HL-60/S4 treated with retinoic acid at 250 ng/mL for 4 days and 3 days (cell line): ENCODE measurements around the gene SLC25A45.

Experiments used
- in situ Hi-C: fragments of 300-500 bp; cut with MboI; formaldehyde crosslinking; loops from 2 replicates; pipeline ENCODE4 v1.7.0; 2022; ENCODE audit warnings: low sequenced_read_pairs

SLC25A45 gene, protein sequence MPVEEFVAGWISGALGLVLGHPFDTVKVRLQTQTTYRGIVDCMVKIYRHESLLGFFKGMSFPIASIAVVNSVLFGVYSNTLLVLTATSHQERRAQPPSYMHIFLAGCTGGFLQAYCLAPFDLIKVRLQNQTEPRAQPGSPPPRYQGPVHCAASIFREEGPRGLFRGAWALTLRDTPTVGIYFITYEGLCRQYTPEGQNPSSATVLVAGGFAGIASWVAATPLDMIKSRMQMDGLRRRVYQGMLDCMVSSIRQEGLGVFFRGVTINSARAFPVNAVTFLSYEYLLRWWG

DNA sequence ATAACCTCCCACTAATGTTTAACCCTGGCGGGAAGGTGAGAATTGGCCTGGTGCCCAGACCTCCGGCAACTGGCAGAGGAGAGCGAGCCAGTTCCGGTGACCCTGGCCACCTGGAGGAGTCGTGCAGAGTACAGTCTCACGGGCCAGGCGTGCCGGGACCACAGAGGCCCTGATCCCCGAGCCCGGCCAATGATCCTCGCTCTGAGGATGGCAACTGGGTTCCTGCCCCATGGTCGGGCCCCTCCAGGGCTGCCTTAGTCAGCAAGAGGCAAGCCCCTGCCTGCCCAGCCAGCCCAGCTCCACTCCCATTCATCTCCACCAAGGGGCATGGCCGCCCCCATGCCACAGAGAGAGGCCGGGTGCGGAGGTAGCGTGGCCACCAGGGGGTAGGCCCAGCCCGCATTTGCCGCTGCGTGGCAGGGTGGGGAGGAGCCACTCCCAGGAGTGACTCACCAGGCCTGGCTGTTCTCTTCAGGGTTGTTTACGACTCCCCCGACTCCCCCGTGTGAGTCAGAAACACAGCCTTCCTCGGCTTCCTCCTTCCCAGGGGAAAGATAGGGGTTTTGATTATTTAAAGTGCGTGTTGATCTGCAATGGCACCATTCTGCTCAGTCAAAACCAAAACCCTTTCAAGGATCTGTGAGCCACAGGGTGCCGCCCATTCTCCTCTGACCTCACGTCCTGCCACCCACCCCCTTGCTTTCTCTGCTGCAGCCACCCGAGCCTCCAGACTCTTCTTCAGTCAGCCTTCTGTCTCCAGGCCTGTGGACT lies at the start of gene SLC25A45:
Gene SLC25A45 (minus strand): TSS at position 614 of the 771 bp plus-strand sequence. CDS start 695 bp downstream, outside the sequence.
- in situ Hi-C loops = no loop called here

DNA sequence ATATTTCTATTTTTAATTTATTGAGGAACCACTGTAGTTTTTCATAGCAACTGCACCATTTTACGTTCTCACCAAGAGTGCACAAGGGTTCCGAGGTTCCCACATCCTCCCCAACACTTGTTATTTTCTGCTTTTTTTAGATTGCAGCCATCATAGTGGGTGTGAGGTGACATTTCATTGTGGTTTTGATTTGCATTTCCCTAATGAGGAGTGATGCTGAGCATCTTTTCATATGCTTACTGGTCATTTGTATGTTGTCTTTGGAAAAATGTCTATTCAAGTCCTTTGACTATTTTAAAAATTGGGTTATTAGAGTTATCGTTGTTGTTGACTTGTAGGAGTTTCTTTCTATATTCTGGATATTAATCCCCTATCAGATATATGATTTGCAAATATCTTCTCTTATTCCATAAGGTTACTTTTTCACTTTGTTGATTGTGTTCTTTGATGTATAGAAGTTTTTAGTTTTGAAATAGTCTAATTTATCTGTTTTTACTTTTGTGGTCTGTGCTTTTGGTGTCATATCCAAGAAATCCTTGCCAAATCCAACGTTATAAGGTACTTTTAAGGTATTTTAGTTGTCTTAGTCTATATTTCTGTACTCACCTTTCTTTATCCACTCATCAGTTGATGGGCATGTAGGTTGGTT lies 49.1 kb upstream of the SLC25A45 start:
- in situ Hi-C loops = no loop called here

DNA sequence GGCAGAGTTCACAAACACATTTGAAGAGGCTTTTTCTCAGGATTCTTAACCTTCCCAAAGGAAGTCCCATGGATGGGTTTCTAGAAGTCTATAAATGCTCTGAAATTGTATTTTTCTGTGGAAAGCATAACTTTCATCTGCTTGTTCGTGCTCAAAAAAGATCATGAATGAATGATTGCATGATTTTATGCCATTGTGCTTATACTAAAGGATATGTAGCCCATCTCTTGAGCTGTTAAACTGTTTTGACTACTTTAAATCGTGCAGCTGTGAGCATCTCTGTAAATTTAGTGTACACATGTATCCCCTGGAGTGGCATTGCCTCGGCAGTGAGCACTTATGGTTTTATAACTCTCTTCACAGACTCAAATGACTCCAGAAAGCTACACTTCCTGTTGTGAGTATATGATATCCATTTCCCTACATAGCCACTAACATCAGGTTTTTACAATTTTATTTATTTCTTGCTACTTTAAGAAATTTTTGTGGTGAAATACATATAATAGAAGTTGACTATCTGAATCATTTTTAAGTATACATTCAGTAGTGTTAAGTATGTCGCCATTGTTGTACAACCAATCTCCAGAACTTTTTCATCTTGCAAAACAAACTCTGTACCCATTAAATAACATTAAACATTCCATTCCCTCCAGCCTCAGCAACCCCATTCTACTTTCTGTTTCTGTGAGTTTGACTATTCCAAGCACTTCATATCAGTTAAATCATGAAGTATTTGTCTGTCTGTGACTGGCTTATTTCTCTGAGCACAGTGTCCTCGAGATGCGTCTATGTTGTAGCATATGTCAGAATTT lies 48.2 kb upstream of the SLC25A45 start:
- in situ Hi-C loops = no loop called here

DNA sequence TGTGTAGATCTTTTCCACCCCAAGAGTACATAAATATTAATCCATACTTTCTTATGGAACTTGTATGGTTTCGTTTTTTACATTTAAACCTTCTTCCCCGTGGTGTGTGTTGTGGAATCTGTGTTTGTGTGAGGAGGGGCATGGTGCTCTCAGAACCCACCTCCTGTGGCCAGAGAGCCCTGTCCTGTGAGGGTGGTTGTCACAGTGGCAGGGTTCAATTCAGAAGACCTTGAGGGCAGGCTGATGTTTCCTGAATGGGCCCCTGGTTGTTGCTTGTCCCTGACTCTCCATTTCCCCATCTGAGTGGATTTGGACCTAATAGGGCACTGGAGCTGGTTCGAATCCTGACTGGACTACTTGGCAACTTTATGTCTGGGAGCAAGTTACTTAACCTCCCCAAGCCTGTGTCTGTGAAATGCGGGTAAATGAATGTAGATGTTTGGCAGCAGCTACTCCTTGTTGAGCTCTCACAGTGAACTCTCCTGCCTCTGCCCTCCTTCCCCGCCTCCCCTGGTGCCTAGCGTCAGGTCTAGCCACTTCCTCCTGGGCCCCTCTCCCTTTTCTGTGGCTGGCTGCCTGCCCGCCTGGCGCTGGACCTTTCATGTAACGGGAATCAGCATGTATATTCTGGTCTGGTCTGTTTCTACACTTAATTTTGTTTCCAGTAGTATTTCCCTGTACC lies 47.4 kb upstream of the SLC25A45 start:
- in situ Hi-C loops = no loop called here

DNA sequence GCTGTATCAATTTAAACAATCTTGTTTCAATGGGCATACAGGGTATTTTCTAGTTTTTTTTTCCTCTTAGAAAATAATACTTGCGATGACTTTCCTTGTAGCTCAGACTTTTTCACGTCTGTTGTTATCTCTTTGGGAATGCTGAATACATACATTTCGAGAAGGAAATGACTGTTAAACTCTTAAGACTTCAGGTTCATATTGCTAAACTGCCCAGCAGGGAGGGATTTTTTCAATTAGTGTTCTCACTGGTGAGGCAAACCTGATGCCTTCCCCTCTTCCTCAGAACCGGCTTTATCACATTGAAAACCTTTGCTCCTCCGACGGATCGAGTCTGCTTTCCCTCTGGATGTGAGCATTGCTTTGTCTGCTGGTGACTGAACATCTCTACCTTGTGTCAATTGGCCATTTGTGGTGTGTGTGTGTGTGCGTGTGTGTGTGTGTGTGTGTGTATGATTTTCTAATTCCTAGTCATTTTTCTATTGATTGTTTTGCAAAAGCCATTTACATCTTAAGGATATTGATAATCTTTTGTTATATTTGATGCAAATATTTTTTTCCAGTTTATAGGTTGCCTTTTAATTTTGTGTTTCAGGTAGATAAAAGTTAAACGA lies 46.7 kb upstream of the SLC25A45 start:
- in situ Hi-C loops = no loop called here

DNA sequence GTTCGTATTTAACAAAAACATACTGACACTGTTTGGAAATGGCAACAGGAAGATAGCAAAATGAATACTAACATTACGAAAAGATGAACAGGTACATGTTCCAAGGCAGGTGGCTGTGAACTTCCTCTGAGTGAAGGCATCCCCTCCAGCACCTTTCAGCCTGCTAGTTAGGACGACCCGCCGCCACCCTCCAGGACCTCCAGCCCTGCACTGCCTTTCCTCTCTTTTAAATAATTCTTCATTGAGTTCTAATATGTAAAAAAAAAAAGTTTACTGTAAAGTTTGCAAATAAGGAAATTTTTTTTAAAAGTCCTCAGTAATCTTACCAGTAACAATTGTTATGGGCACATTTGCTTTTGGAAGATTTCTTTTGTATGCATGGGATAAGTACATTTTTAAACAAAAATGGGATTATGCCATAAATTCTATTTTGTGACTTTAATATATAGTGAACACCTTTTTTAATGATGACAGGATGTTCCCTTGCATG lies 46.2 kb upstream of the SLC25A45 start:
- in situ Hi-C loops = no loop called here

DNA sequence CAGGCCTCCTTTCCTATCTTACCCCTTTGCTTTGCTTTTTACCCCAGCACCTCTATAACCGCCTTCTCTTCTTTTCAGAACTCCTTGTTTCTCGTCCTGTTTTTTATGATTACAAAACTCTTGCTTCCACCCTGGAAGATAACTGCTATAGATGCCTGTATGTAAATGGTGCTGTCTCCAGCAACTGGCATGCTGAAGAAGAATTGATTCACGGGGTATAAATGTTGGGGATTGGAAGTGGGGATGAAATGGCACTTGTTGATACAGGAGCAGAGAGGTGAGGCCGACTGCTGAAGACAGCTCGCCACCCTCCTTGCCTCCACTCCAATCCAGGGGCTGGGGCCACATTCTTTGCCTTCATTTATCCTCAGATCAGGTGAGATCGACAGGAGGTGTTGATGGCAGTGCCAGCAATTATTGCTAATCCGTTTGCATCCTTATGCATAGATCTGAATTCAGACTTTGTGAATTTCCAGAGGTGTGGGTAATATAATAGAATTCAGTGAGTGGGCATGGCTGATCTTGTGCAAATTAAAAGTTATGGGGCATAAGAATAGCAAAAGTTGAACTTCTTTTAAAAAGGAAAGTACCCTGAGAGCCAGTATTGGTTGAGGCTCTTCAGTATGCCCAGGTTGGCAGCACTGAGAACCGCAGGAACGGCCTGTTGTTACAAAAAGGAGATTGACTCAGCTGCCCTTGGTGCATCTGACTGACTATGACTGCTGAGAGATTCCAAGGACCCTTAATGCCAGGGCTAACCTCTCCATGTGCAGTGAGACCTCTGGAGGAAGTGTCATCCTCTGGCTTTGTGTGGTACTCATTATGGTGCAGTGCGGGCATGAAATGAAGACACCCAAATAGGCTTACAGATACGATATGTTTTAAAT lies 45.5 kb upstream of the SLC25A45 start:
- in situ Hi-C loops = no loop called here

DNA sequence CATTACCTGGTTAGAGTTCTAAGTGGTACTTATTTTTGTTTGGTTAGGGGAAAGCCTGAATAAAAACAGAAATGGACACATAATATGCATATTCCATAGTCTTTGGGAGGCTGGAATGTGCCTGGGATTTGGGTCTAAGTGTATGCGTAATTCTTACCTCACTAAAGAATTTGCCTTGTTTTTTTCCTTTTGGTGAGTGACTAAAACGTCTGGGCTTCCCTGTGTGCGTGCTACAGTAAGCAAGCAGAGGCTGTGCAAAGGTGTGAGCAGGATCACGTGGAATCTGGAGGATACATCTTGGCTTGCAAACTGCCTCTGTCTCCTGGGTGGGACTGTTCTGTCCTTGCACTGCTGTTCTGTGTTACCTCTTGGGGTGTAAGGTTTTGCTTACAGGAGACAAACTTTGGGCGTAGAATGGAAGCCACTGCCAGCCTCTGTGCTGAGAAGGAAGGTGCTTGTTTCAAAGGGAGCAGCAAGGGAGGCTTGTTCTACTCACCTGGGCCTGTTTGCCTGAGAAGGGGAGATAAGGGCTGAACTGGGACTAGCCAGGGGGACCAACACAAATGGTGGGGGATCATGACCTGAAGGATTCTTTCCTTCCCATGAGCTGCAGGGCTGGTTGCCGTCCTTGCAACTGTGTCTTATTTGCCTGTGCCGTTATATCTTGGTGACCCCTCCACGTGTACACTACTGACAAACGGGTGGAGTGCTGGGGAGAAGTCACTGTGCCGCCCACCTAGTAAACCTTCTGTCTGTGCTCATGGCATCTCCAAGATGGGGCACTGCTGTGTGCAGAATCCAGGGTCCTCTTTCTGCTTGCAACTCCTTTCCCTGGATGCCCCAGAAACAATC lies 44.6 kb upstream of the SLC25A45 start:
- in situ Hi-C loops = no loop called here

DNA sequence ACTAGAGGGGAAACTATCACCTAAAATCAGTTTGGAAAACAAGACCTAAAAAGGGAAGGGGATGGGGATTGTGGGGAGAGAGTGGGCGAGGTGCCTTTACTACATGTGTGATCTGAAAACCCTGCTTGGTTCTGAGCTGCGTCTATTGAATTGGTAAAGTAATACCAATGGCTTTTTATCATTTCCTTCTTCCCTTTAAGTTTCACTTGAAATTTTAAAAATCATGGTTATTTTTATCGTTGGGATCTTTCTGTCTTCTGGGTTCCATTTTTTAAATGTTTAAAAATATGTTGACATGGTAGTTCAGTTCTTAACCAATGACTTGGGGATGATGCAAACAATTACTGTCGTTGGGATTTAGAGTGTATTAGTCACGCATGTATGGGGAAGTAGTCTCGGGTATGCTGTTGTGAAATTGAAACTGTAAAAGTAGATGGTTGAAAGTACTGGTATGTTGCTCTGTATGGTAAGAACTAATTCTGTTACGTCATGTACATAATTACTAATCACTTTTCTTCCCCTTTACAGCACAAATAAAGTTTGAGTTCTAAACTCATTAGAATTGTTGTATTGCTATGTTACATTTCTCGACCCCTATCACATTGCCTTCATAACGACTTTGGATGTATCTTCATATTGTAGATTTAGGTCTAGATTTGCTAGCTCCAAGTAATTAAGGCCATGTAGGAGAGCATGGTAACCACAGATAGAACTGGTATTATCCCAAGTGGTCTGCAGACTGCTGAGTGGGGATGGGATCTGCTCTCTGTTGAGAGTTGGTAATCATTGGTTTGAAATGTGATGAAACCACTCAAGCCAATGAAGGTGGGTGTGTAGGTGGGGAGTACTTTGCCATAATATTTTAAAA lies 43.8 kb upstream of the SLC25A45 start:
- in situ Hi-C loops = no loop called here

DNA sequence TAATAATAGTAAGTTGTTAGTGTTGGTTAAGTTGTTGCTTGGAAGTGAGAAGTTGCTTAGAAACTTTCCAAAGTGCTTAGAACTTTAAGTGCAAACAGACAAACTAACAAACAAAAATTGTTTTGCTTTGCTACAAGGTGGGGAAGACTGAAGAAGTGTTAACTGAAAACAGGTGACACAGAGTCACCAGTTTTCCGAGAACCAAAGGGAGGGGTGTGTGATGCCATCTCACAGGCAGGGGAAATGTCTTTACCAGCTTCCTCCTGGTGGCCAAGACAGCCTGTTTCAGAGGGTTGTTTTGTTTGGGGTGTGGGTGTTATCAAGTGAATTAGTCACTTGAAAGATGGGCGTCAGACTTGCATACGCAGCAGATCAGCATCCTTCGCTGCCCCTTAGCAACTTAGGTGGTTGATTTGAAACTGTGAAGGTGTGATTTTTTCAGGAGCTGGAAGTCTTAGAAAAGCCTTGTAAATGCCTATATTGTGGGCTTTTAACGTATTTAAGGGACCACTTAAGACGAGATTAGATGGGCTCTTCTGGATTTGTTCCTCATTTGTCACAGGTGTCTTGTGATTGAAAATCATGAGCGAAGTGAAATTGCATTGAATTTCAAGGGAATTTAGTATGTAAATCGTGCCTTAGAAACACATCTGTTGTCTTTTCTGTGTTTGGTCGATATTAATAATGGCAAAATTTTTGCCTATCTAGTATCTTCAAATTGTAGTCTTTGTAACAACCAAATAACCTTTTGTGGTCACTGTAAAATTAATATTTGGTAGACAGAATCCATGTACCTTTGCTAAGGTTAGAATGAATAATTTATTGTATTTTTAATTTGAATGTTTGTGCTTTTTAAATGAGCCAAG lies 42.9 kb upstream of the SLC25A45 start:
- in situ Hi-C loops = no loop called here

DNA sequence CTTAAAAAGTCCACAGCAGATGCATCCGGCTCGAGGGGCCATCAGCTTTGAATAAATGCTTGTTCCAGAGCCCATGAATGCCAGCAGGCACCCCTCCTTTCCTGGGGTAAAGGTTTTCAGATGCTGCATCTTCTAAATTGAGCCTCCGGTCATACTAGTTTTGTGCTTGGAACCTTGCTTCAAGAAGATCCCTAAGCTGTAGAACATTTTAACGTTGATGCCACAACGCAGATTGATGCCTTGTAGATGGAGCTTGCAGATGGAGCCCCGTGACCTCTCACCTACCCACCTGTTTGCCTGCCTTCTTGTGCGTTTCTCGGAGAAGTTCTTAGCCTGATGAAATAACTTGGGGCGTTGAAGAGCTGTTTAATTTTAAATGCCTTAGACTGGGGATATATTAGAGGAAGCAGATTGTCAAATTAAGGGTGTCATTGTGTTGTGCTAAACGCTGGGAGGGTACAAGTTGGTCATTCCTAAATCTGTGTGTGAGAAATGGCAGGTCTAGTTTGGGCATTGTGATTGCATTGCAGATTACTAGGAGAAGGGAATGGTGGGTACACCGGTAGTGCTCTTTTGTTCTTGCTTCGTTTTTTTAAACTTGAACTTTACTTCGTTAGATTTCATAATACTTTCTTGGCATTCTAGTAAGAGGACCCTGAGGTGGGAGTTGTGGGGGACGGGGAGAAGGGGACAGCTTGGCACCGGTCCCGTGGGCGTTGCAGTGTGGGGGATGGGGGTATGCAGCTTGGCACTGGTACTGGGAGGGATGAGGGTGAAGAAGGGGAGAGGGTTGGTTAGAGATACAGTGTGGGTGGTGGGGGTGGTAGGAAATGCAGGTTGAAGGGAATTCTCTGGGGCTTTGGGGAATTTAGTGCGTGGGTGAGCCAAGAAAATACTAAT lies 42.0 kb upstream of the SLC25A45 start:
- in situ Hi-C loops = no loop called here

DNA sequence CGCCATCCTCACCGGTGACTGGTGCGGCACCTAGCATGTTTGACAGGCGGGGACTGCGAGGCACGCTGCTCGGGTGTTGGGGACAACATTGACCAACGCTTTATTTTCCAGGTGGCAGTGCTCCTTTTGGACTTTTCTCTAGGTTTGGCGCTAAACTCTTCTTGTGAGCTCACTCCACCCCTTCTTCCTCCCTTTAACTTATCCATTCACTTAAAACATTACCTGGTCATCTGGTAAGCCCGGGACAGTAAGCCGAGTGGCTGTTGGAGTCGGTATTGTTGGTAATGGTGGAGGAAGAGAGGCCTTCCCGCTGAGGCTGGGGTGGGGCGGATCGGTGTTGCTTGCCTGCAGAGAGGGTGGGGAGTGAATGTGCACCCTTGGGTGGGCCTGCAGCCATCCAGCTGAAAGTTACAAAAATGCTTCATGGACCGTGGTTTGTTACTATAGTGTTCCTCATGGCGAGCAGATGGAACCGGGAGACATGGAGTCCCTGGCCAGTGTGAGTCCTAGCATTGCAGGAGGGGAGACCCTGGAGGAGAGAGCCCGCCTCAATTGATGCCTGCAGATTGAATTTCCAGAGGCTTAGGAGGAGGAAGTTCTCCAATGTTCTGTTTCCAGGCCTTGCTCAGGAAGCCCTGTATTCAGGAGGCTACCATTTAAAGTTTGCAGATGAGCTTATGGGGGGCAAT lies 41.2 kb upstream of the SLC25A45 start:
- in situ Hi-C loops = no loop called here

DNA sequence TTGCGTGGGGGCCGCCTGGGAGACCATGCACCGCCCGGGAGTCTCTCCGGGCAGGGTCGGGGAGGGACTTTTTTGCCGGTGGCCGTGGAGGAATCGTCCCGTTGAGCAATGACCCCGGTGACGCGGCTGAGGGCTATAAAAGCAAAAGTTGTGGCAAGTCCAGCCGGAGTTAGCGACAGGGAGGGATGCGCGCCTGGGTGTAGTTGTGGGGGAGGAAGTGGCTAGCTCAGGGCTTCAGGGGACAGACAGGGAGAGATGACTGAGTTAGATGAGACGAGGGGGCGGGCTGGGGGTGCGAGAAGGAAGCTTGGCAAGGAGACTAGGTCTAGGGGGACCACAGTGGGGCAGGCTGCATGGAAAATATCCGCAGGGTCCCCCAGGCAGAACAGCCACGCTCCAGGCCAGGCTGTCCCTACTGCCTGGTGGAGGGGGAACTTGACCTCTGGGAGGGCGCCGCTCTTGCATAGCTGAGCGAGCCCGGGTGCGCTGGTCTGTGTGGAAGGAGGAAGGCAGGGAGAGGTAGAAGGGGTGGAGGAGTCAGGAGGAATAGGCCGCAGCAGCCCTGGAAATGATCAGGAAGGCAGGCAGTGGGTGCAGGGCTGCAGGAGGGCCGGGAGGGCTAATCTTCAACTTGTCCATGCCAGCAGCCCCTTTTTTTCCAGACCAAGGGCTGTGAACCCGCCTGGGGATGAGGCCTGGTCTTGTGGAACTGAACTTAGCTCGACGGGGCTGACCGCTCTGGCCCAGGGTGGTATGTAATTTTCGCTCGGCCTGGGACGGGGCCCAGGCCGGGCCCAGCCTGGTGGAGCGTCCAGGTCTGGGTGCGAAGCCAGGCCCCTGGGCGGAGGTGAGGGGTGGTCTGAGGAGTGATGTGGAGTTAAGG lies 40.4 kb upstream of the SLC25A45 start, which contains the start of gene NEAT1:
Gene NEAT1 (plus strand): TSS at position 166 of the 883 bp plus-strand sequence.
- in situ Hi-C loops = no loop called here
